Measurements from ENCODE around the gene TSPO. TPM values are rescaled to one million over a fixed set of nuclear protein-coding genes. Genes with fewer than 3 reads are reported as not detected.

The TSPO gene
- total RNA-seq, 2 donors from 2014 or later: 266 to 426 TPM

DNA sequence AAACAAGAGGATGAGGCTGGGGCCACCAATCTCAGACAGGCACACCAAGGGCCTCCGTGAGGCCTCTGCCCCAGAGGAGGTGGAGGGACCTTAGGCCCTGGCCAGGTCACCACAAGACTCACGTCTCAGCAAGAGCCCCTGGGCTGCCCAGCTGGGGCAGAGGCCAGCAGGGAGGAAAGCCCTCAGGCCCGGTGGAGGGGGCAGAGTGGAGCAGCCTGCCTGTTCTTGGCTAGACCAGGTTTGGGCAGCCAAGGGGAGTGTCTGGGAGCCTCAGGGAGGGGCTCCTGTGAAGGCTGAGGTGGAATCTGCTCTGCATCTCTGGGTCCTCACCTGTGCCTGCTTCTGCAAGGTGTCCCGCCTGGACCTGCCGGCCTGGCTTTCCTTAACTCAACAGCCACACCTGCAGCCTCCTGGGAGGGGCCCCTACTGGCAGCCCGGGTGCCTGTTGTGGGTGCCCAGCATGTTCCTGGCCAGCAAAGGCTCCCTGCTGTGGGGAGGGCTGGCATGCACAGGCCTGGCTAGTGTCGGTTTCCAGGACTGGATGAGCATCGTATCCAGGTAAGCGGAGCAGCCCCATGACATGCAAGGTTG, 23.7 kb downstream of the TSPO start:
- H3K4me3 ChIP-seq: no peak overlapping the region
- H3K9me3 ChIP-seq: no peaks in the 10 kb centered on the region
- H3K27ac ChIP-seq: no peak overlapping the region
- intact Hi-C loops (cut with DNase I): no loop called here
- H3K36me3 ChIP-seq: no peaks in the 10 kb centered on the region
- DNase-seq: no peak
- H3K27me3 ChIP-seq: no peaks in the 10 kb centered on the region
- H3K9ac ChIP-seq (ENCODE audit: low read depth in 2 of 2, low read length in 2 of 2): no peak overlapping the region
- no peaks in the 10 kb centered on the region for H3K4me1 ChIP-seq
- TF ChIP-seq, protein P1, sequence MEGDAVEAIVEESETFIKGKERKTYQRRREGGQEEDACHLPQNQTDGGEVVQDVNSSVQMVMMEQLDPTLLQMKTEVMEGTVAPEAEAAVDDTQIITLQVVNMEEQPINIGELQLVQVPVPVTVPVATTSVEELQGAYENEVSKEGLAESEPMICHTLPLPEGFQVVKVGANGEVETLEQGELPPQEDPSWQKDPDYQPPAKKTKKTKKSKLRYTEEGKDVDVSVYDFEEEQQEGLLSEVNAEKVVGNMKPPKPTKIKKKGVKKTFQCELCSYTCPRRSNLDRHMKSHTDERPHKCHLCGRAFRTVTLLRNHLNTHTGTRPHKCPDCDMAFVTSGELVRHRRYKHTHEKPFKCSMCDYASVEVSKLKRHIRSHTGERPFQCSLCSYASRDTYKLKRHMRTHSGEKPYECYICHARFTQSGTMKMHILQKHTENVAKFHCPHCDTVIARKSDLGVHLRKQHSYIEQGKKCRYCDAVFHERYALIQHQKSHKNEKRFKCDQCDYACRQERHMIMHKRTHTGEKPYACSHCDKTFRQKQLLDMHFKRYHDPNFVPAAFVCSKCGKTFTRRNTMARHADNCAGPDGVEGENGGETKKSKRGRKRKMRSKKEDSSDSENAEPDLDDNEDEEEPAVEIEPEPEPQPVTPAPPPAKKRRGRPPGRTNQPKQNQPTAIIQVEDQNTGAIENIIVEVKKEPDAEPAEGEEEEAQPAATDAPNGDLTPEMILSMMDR (IDR thresholded peaks at IDR 0.05): no peak

DNA sequence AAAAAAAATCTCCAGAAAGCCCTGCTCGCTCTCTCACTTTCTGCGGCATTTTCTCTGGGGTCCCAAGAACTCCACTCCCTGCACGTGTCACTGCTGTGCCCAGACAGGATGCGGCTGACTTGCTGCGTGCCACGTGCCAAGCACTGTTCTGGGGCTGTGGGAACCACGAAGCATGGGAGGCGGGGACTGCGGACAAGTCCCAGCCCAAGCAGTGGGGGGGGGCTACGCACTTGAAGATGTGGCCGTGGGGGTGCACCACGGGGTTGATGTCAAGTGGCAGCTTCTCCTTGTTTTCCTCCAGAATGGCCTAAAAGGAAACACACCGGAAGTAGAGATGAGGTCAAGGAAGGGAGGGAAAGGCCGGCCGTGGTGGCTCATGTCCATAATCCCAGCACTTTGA, 24.7 kb downstream of the TSPO start:
- intact Hi-C loops (cut with DNase I): no loop called here
- Histone ChIP-seq H3K4me1 (no peaks in the 10 kb centered on the region), H3K9ac (ENCODE audit: low read depth in 2 of 2, low read length in 2 of 2) (no peak overlapping the region), H3K9me3 (no peaks in the 10 kb centered on the region), H3K27ac (no peak overlapping the region), H3K27me3 (no peaks in the 10 kb centered on the region), H3K36me3 (no peaks in the 10 kb centered on the region), H3K4me3 (no peak overlapping the region)
- no peak for DNase-seq
- TF ChIP-seq, protein P1 (IDR thresholded peaks at IDR 0.05): no peak

GRCh38 chr22:43177479-43177878, 26.1 kb downstream of the TSPO start:
- Histone ChIP-seq H3K4me1 (no peaks in the 10 kb centered on the region), H3K27me3 (no peaks in the 10 kb centered on the region), H3K9me3 (no peaks in the 10 kb centered on the region), H3K4me3 (no peak overlapping the region), H3K27ac (no peak overlapping the region), H3K9ac (ENCODE audit: low read depth in 2 of 2, low read length in 2 of 2) (no peak overlapping the region), H3K36me3 (no peaks in the 10 kb centered on the region)
- intact Hi-C loops (cut with DNase I): no loop called here
- DNase-seq: no peak
- TF ChIP-seq, protein P1 (IDR thresholded peaks at IDR 0.05): no peak

DNA sequence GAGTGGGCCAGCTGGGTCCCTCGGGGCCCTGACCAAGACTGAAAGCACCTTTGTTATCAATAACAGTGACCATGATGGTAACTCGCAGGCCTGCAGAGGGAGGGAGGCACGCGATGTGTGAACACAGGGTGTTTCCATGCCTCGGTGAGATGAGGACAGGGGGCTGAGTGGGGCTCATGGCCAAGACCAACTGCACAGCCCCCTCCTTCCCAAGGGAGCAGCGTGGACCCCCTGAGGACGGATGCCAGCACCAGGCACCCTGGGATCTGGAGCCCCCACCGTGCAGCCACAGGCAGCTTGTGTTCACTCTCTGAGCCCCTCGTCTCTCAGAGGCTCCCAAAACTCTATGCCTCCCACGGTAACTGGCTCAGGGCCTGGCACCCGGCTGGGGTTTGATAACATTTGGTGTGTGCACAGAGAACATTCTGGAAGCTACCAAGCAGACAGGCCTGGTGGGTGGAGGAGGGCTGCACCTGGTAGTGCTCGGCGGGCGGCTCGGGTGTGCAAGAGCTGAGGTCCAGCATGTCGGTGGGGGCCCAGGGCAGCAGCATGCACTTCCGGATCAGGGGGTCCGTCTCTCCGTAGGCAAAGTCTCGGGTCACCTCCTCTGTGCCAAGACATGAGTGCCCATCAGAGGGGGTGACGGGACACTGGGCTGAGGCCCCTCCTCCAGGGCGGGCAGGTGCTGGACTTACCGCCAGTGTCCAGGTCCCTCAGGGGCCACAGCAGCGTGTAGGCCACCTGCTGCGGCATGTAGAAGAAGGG, 28.0 kb downstream of the TSPO start:
- intact Hi-C loops (cut with DNase I): no loop called here
- DNase-seq: no peak
- H3K27ac ChIP-seq: no peak overlapping the region

GRCh38 chr22:43179911-43180195, 28.5 kb downstream of the TSPO start:
- Histone ChIP-seq H3K9ac (ENCODE audit: low read depth in 2 of 2, low read length in 2 of 2) (no peak overlapping the region), H3K4me3 (no peak overlapping the region), H3K27ac (no peak overlapping the region), H3K9me3 (no peaks in the 10 kb centered on the region), H3K4me1 (peaks cover 4% of the 10 kb centered on the region), H3K36me3 (no peaks in the 10 kb centered on the region), H3K27me3 (no peaks in the 10 kb centered on the region)
- no peak for DNase-seq
- TF ChIP-seq, protein P1 (IDR thresholded peaks at IDR 0.05): no peak
- intact Hi-C loops (cut with DNase I): no loop called here

More for the DNA sequence above, 28.0 kb downstream of the TSPO start:
- TF ChIP-seq, protein P1 (IDR thresholded peaks at IDR 0.05): no peak
- Histone ChIP-seq H3K4me3 (no peak overlapping the region), H3K36me3 (no peaks in the 10 kb centered on the region), H3K27me3 (no peaks in the 10 kb centered on the region), H3K9me3 (no peaks in the 10 kb centered on the region), H3K9ac (ENCODE audit: low read depth in 2 of 2, low read length in 2 of 2) (no peak overlapping the region), H3K4me1 (peaks cover 4% of the 10 kb centered on the region)

All from colonic mucosa (tissue), 4 donors.